Trophoblast cell (in vitro differentiated cells and primary cell): ENCODE measurements around the gene USP7.

Experiments
- DNase-seq, 2 donors: peaks; one replicate each; pipeline ENCODE4 v3.0.0-alpha.2; 2016
- H2AFZ ChIP-seq: 2 replicates; pipeline ENCODE4 v1.6.1; 2013; ENCODE audit warnings: low read length, moderate library complexity, mild to moderate bottlenecking; ENCODE audit not compliant: insufficient read depth, poor library complexity
- H2AK5ac ChIP-seq: 2 replicates; pipeline ENCODE4 v1.6.1; 2013; ENCODE audit warnings: mild to moderate bottlenecking, low read length
- H2BK120ac ChIP-seq: 2 replicates; pipeline ENCODE4 v1.6.1; 2013; ENCODE audit warnings: low read length, mild to moderate bottlenecking, moderate library complexity; ENCODE audit not compliant: insufficient read depth, poor library complexity
- H2BK12ac ChIP-seq: 2 replicates; pipeline ENCODE4 v1.6.1; 2013; ENCODE audit warnings: mild to moderate bottlenecking, low read length, moderate library complexity
- H2BK5ac ChIP-seq: 2 replicates; pipeline ENCODE4 v1.6.1; 2013; ENCODE audit warnings: low read length, low read depth, moderate library complexity, mild to moderate bottlenecking; ENCODE audit not compliant: poor library complexity
- H3K14ac ChIP-seq: 2 replicates; pipeline ENCODE4 v1.6.1; 2013; ENCODE audit warnings: mild to moderate bottlenecking, low read length
- H3K18ac ChIP-seq: 2 replicates; pipeline ENCODE4 v1.6.1; 2013; ENCODE audit warnings: mild to moderate bottlenecking, low read length
- H3K23ac ChIP-seq: 2 replicates; pipeline ENCODE4 v1.6.1; 2013; ENCODE audit warnings: low read length
- H3K27ac ChIP-seq: 2 replicates; pipeline ENCODE4 v1.5.1; 2013; ENCODE audit warnings: low read depth, mild to moderate bottlenecking, inconsistent platforms, low read length, moderate library complexity
- H3K27me3 ChIP-seq: 2 replicates; pipeline ENCODE4 v1.6.1; 2013; ENCODE audit warnings: inconsistent platforms, mild to moderate bottlenecking, low read length, moderate library complexity; ENCODE audit not compliant: insufficient read depth
- H3K36me3 ChIP-seq, 2 experiments: 1 replicate in 1 of 2; 2 replicates in 1 of 2; pipeline ENCODE4 v1.6.1; 2013; ENCODE audit warnings: low read length in 2 of 2, mild to moderate bottlenecking in 2 of 2, moderate library complexity in 1 of 2; ENCODE audit not compliant: insufficient read depth in 2 of 2, control insufficient read depth in 1 of 2
- H3K4ac ChIP-seq: 2 replicates; pipeline ENCODE4 v1.6.1; 2013; ENCODE audit warnings: low read depth, mild to moderate bottlenecking, low read length, moderate library complexity
- H3K4me1 ChIP-seq, 2 experiments: 1 replicate in 1 of 2; 2 replicates in 1 of 2; pipeline ENCODE4 v1.6.1; 2013; ENCODE audit warnings: low read length in 2 of 2, mild to moderate bottlenecking in 2 of 2, moderate library complexity in 1 of 2; ENCODE audit not compliant: insufficient read depth in 2 of 2, control insufficient read depth in 1 of 2
- H3K4me2 ChIP-seq: 2 replicates; pipeline ENCODE4 v1.6.1; 2013; ENCODE audit warnings: inconsistent platforms, mild to moderate bottlenecking, low read length, moderate library complexity
- H3K4me3 ChIP-seq: 2 replicates; pipeline ENCODE4 v1.5.1; 2013; ENCODE audit warnings: mild to moderate bottlenecking, low read depth, low read length, inconsistent platforms
- H3K79me1 ChIP-seq: one replicate; pipeline ENCODE4 v1.6.1; 2013; ENCODE audit warnings: low read length
- H3K79me2 ChIP-seq: 2 replicates; pipeline ENCODE4 v1.6.1; 2013; ENCODE audit warnings: low read length, mild to moderate bottlenecking; ENCODE audit not compliant: control insufficient read depth, insufficient read depth, poor library complexity
- H3K9ac ChIP-seq: 2 replicates; pipeline ENCODE4 v1.6.1; 2013; ENCODE audit warnings: mild to moderate bottlenecking, low read length
- H3K9me3 ChIP-seq: 2 replicates; pipeline ENCODE4 v1.6.1; 2013; ENCODE audit warnings: low read depth, mild to moderate bottlenecking, control low read depth, inconsistent platforms, low read length; ENCODE audit not compliant: insufficient read depth
- H4K12ac ChIP-seq: 2 replicates; pipeline ENCODE4 v1.6.1; 2013; ENCODE audit warnings: low read depth, mild to moderate bottlenecking, low read length, moderate library complexity
- H4K8ac ChIP-seq: 2 replicates; pipeline ENCODE4 v1.6.1; 2013; ENCODE audit warnings: low read depth, mild to moderate bottlenecking, low read length, moderate library complexity
- H4K91ac ChIP-seq: one replicate; pipeline ENCODE4 v1.6.1; 2013; ENCODE audit warnings: low read depth, mild to moderate bottlenecking, low read length, moderate library complexity
- WGBS: extraction: QIAGEN DNeasy Blood & Tissue Kit; methylation state at CpG from one replicate; pipeline ENCODE4 v1.1.7; 2013; ENCODE audit warnings: missing lambda C conversion rate; ENCODE audit not compliant: insufficient read length, insufficient coverage; ENCODE audit errors: extremely low coverage; 5-methylcytosine and 5-hydroxymethylcytosine counted together

The USP7 gene

GRCh38 chr16:8929086-8929748 lies 34.5 kb downstream of the USP7 start:
- DNase-seq, result no peak
- Histone ChIP-seq H3K27me3 (no peaks in the 10 kb centered on the region), H4K91ac (no peak overlapping the region), H3K23ac (no peak overlapping the region), H3K27ac (no peak overlapping the region), H3K79me1 (no peaks in the 10 kb centered on the region), H2BK12ac (no peak overlapping the region), H3K79me2 (peaks cover 2% of the 10 kb centered on the region), H3K18ac (no peak overlapping the region), H4K12ac (no peak overlapping the region), H3K4me2 (no peak overlapping the region), H2AK5ac (no peak overlapping the region), H2BK120ac (no peak overlapping the region), H3K4me3 (no peak overlapping the region), H3K4ac (peak overlapping the region; percentile 67), H4K8ac (no peak overlapping the region), H2AFZ (no peak overlapping the region), H3K14ac (no peak overlapping the region), H3K36me3 (peaks cover 9 to 15% of the 10 kb centered on the region in 2 experiments), H3K9me3 (peaks cover 3% of the 10 kb centered on the region), H3K9ac (no peak overlapping the region), H2BK5ac (no peak overlapping the region), H3K4me1 (peaks cover 5% of the 10 kb centered on the region in 2 experiments)
- no CpG with 5 or more reads among the region's 17 CpGs for WGBS

- Histone ChIP-seq H3K27me3 (no peaks in the 10 kb centered on the region), H3K4me3 (no peak overlapping the region), H3K36me3 (peaks cover 9 to 15% of the 10 kb centered on the region in 2 experiments), H3K4me1 (peaks cover 5% of the 10 kb centered on the region in 2 experiments), H2BK120ac (no peak overlapping the region), H2AFZ (no peak overlapping the region), H4K12ac (no peak overlapping the region), H3K18ac (no peak overlapping the region), H3K79me1 (no peaks in the 10 kb centered on the region), H4K8ac (no peak overlapping the region), H2BK5ac (no peak overlapping the region), H3K23ac (no peak overlapping the region), H2AK5ac (no peak overlapping the region), H3K9me3 (peaks cover 3% of the 10 kb centered on the region), H2BK12ac (no peak overlapping the region), H3K4ac (no peak overlapping the region), H3K27ac (no peak overlapping the region), H3K9ac (no peak overlapping the region), H4K91ac (no peak overlapping the region), H3K14ac (no peak overlapping the region), H3K4me2 (no peak overlapping the region), H3K79me2 (peaks cover 2% of the 10 kb centered on the region)
- peak in 1 of 2 donors; percentile 35 for DNase-seq
- no CpG with 5 or more reads among the region's 10 CpGs for WGBS
These were observed 35.2 kb downstream of the USP7 start for GRCh38 chr16:8928467-8928957.

- H3K27me3 ChIP-seq, result no peaks in the 10 kb centered on the region
- no peak for DNase-seq
- peaks cover 5% of the 10 kb centered on the region in 2 experiments for H3K4me1 ChIP-seq
- no CpG with 5 or more reads among the region's 11 CpGs for WGBS
- no peak overlapping the region for H2BK12ac ChIP-seq
- H3K4ac ChIP-seq, result peak overlapping the region; percentile 49
- no peak overlapping the region for H4K91ac ChIP-seq
- peaks cover 2% of the 10 kb centered on the region for H3K79me2 ChIP-seq
- H3K4me2 ChIP-seq, result no peak overlapping the region
- H3K23ac ChIP-seq, result no peak overlapping the region
- H3K27ac ChIP-seq, result no peak overlapping the region
- peaks cover 17 to 26% of the 10 kb centered on the region in 2 experiments for H3K36me3 ChIP-seq
- no peak overlapping the region for H2BK5ac ChIP-seq
- no peak overlapping the region for H3K4me3 ChIP-seq
- no peak overlapping the region for H3K18ac ChIP-seq
- H2AFZ ChIP-seq, result no peak overlapping the region
- no peak overlapping the region for H3K14ac ChIP-seq
- no peaks in the 10 kb centered on the region for H3K79me1 ChIP-seq
- H2BK120ac ChIP-seq, result no peak overlapping the region
- no peak overlapping the region for H4K8ac ChIP-seq
- no peak overlapping the region for H2AK5ac ChIP-seq
- H4K12ac ChIP-seq, result no peak overlapping the region
- H3K9me3 ChIP-seq, result peaks cover 3% of the 10 kb centered on the region
- no peak overlapping the region for H3K9ac ChIP-seq
These were observed 36.9 kb downstream of the USP7 start for GRCh38 chr16:8926827-8927226.

GRCh38 chr16:8925455-8925854 lies 38.3 kb downstream of the USP7 start:
- H3K79me1 ChIP-seq, result no peaks in the 10 kb centered on the region
- no peak overlapping the region for H3K14ac ChIP-seq
- no peak overlapping the region for H4K91ac ChIP-seq
- H4K8ac ChIP-seq, result no peak overlapping the region
- no peak overlapping the region for H3K4me3 ChIP-seq
- no peak overlapping the region for H2AFZ ChIP-seq
- DNase-seq, result no peak
- H2AK5ac ChIP-seq, result no peak overlapping the region
- H3K4me2 ChIP-seq, result no peak overlapping the region
- H3K4ac ChIP-seq, result peak overlapping the region; percentile 44
- H3K9me3 ChIP-seq, result peaks cover 3% of the 10 kb centered on the region
- no peak overlapping the region for H2BK120ac ChIP-seq
- WGBS, result no CpG with 5 or more reads among the region's 7 CpGs
- peaks cover 5% of the 10 kb centered on the region in 2 experiments for H3K4me1 ChIP-seq
- H4K12ac ChIP-seq, result no peak overlapping the region
- H3K27ac ChIP-seq, result no peak overlapping the region
- peak overlapping the region; percentile 61 for H3K18ac ChIP-seq
- peaks cover 2% of the 10 kb centered on the region for H3K79me2 ChIP-seq
- no peak overlapping the region for H3K23ac ChIP-seq
- H3K27me3 ChIP-seq, result no peaks in the 10 kb centered on the region
- no peak overlapping the region for H2BK12ac ChIP-seq
- H2BK5ac ChIP-seq, result no peak overlapping the region
- H3K9ac ChIP-seq, result no peak overlapping the region
- peaks cover 22 to 33% of the 10 kb centered on the region in 2 experiments for H3K36me3 ChIP-seq
